ENCODE measurements around the gene EN2.

EN2 gene

GRCh38 chr7:155482511-155483183, 24.7 kb downstream of the EN2 start:
- no peak overlapping the region for H3K4me2 ChIP-seq (ENCODE audit: low read length)
- peaks cover 16% of the 10 kb centered on the region for H3K27me3 ChIP-seq (ENCODE audit: low read depth, low read length)
- no peak overlapping the region for H3K27ac ChIP-seq (ENCODE audit: low read length)

GRCh38 chr7:155483245-155483644, 25.3 kb downstream of the EN2 start:
- H3K9me3 ChIP-seq (ENCODE audit: insufficient read depth, low read length), result no peaks in the 10 kb centered on the region
- no peak overlapping the region for H3K4me2 ChIP-seq (ENCODE audit: low read length)
- H2AFZ ChIP-seq (ENCODE audit: low read depth, low read length), result no peak overlapping the region
- no peak overlapping the region for H3K9ac ChIP-seq (ENCODE audit: low read length)
- H4K20me1 ChIP-seq (ENCODE audit: insufficient read depth, low read length), result no peaks in the 10 kb centered on the region
- TF ChIP-seq, protein P1, sequence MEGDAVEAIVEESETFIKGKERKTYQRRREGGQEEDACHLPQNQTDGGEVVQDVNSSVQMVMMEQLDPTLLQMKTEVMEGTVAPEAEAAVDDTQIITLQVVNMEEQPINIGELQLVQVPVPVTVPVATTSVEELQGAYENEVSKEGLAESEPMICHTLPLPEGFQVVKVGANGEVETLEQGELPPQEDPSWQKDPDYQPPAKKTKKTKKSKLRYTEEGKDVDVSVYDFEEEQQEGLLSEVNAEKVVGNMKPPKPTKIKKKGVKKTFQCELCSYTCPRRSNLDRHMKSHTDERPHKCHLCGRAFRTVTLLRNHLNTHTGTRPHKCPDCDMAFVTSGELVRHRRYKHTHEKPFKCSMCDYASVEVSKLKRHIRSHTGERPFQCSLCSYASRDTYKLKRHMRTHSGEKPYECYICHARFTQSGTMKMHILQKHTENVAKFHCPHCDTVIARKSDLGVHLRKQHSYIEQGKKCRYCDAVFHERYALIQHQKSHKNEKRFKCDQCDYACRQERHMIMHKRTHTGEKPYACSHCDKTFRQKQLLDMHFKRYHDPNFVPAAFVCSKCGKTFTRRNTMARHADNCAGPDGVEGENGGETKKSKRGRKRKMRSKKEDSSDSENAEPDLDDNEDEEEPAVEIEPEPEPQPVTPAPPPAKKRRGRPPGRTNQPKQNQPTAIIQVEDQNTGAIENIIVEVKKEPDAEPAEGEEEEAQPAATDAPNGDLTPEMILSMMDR (IDR thresholded peaks at IDR 0.05; ENCODE audit: low read depth, low read length), result no peak
- no peak for TF ChIP-seq EZH2phosphoT487 (IDR thresholded peaks at IDR 0.05; ENCODE audit: low read depth)
- H3K4me1 ChIP-seq (ENCODE audit: low read length), result no peaks in the 10 kb centered on the region
- no peaks in the 10 kb centered on the region for H3K36me3 ChIP-seq (replicated peaks; ENCODE audit: low read depth, low read length)
- H3K4me3 ChIP-seq (ENCODE audit: low read length), result no peak overlapping the region
- no peak overlapping the region for H3K27ac ChIP-seq (ENCODE audit: low read length)
- H3K79me2 ChIP-seq (ENCODE audit: low read length), result no peaks in the 10 kb centered on the region
- H3K27me3 ChIP-seq (ENCODE audit: low read depth, low read length), result peaks cover 16% of the 10 kb centered on the region

More at GRCh38 chr7:155482511-155483183, 24.7 kb downstream of the EN2 start:
- no peaks in the 10 kb centered on the region for H3K9me3 ChIP-seq (ENCODE audit: insufficient read depth, low read length)
- H3K36me3 ChIP-seq (replicated peaks; ENCODE audit: low read depth, low read length), result no peaks in the 10 kb centered on the region
- no peaks in the 10 kb centered on the region for H4K20me1 ChIP-seq (ENCODE audit: insufficient read depth, low read length)
- H2AFZ ChIP-seq (ENCODE audit: low read depth, low read length), result no peak overlapping the region
- H3K9ac ChIP-seq (ENCODE audit: low read length), result no peak overlapping the region
- H3K4me1 ChIP-seq (ENCODE audit: low read length), result peaks cover 5% of the 10 kb centered on the region
- no peak for TF ChIP-seq EZH2phosphoT487 (IDR thresholded peaks at IDR 0.05; ENCODE audit: low read depth)
- TF ChIP-seq, protein P1 (IDR thresholded peaks at IDR 0.05; ENCODE audit: low read depth, low read length), result no peak
- H3K4me3 ChIP-seq (ENCODE audit: low read length), result no peak overlapping the region
- no peaks in the 10 kb centered on the region for H3K79me2 ChIP-seq (ENCODE audit: low read length)

DNA sequence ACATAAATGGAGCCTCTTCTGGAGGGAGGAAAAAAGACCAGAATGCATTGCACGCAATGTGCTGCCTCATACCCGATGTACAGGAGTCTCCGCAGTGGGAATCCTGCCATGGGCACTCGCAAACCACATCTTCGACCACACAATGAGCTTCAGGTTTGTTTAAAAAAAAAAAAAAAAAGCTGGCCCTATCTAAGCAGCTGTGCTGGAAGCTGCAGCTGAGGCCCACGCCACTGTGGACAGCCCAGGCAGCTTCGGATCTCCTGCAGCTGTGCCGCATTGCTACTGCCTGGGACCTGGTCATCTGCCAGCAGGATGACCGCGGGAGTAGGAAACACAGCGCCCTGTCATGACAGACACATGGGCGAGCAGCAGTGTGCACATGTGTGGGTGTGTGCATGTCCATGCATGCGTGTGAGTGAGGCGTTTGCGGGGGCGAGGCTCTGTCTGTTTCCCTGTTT, 26.0 kb downstream of the EN2 start:
- H3K27me3 ChIP-seq (ENCODE audit: low read depth, low read length), result peaks cover 16% of the 10 kb centered on the region
- H2AFZ ChIP-seq (ENCODE audit: low read depth, low read length), result no peak overlapping the region

More for the DNA sequence above, 26.0 kb downstream of the EN2 start:
- H3K9me3 ChIP-seq (ENCODE audit: insufficient read depth, low read length), result no peaks in the 10 kb centered on the region
- H3K4me3 ChIP-seq (ENCODE audit: low read length), result no peak overlapping the region
- no peak overlapping the region for H3K27ac ChIP-seq (ENCODE audit: low read length)
- H3K36me3 ChIP-seq (replicated peaks; ENCODE audit: low read depth, low read length), result no peaks in the 10 kb centered on the region
- H3K9ac ChIP-seq (ENCODE audit: low read length), result no peak overlapping the region
- no peaks in the 10 kb centered on the region for H3K4me1 ChIP-seq (ENCODE audit: low read length)
- no peaks in the 10 kb centered on the region for H4K20me1 ChIP-seq (ENCODE audit: insufficient read depth, low read length)
- no peak overlapping the region for H3K4me2 ChIP-seq (ENCODE audit: low read length)
- H3K79me2 ChIP-seq (ENCODE audit: low read length), result no peaks in the 10 kb centered on the region
- TF ChIP-seq, protein P1 (IDR thresholded peaks at IDR 0.05; ENCODE audit: low read depth, low read length), result no peak
- no peak for TF ChIP-seq EZH2phosphoT487 (IDR thresholded peaks at IDR 0.05; ENCODE audit: low read depth)
